HG03558 (cell line): Measurements from ENCODE around the gene ZBTB39.

ENCODE experiments used
- ATAC-seq: cut with Tn5 transposase; IDR thresholded peaks from one replicate; pipeline ENCODE4 v1.9.1; 2021; ENCODE audit warnings: moderate number of reproducible peaks; ENCODE audit not compliant: unreplicated experiment; ENCODE audit errors: extremely low read depth

The ZBTB39 gene

DNA sequence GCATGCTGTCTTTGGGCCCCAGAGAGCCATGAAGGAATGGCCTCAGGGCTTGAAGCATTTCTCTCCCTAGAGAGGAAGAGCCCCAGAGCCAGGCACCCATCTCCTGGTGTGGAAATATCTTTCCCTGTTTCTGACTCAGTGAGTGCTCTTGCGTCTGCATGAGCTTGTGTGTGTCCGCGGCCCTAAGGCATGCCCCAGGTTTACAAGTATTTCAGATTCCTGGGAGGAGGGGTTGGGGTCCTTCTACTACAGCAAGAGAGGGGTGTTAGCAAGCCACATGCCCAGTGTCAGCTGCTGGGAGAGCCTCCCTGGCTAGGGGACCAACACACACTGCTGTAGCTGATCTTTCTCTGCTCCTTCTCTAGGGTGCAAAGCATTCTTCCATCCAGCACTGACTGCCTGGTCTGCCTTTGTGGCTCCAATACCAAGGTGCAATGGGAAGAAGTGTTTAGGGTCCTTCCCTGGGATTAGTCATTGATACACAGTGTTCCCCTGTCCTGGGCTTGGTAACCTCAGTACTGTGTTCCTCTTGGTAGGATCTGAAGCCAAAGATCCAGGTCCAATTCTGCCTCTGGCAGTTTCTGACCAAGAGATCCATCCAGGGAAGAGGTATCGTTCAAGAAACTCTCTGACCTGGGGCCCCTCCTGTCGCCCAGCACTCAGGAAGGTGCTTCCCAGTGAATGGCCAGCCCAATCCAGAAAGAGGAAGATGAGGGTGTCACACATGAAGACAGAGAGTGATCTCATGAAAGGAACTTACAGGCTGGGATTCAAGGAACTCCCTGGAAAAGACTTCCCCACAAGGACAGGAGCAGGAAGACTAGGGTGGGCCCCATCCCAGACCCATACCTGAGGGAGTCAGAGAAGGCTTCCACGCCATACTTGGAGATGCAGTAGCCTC lies 52.0 kb downstream of the ZBTB39 start:
- ATAC-seq: no peak

DNA sequence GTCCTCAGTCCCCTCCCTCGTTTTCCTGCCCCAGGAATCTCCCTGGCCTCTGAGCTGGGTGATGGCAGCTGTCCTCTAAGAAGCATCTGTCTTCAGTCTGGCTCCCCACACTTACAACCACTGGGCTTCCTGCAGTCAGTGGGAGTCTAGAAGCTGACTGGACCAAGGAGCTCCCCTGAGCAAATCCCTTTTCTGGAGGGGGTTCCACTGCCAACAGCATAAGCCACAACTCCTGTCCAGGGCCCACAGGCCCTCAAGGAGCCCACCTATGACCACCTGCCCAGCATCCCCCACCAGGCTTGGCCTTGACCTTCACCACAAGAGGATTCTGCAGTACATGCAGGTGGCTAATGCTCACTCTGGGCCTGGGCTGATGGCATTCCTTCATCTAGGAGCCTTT lies 53.0 kb downstream of the ZBTB39 start:
- ATAC-seq: no peak

DNA sequence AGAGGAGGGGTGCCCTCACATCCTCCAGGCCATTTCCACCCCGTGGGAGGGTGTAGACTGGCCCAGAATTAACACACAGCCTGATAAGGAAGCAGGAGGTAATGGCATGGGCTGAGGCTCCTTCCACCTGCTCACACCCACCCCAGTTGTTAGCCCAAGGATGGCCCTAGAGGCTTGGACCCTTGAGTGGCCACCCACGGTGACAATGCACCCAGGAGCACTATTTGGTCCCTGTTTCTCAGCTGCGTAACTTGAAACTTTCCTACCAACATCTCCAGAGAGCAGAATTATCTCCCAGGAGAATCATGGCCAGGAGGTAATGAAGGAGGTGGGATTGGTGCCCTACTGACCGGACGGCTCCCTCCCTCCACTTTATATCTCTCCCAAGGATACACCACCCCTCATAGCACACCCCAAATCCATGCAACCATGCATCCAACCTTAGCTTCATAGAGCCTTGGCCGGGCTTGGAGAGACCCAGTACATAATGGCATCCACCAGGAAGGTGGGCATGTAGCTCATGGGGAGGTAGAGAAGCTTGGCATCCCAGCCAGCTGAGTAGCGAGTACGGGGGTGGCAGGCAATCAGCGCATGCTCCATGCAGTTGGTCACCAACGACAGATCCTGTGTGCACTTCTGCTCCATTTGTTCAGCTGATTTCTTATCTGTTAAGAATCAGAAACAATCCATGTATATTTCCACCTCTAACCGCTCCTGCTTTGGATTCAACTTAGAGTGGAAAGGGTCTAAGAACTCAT lies 54.6 kb downstream of the ZBTB39 start:
- ATAC-seq: no peak

DNA sequence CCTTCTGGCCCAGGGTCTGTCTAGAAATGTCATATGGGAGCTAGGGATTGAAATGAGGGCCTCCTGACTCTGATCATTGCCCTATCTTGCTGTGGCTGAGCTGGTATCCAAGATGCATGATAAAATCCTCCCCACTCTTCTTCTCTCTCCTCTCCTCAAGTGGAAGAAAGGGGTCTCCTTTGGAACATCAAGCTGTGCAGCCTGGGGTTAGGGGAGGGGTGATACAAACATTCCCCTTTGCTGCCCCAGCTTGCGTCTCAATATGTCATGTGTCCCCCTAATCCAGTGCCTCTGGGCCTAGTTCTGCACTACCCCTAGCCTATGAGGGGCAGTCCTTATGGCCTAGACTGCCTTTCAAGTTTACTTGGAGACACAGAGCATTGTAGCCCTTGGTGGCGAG lies 57.5 kb downstream of the ZBTB39 start:
- ATAC-seq: no peak
